Heart right ventricle (tissue), 16 donors: ENCODE measurements around the gene BHLHA9. TPM values are rescaled to one million over a fixed set of nuclear protein-coding genes. Genes with fewer than 3 reads are reported as not detected.

ENCODE experiments used
- ATAC-seq, 8 donors: fragments of 200-7000 bp; cut with Tn5 transposase; one replicate each; pipeline ENCODE4 v1.9.1; 2020; ENCODE audit warnings: mild to moderate bottlenecking in 8 of 8, moderate library complexity in 8 of 8, moderate number of reproducible peaks in 1 of 8
- DNase-seq, 2 donors: peaks; one replicate each; pipeline ENCODE4 v3.0.0-alpha.2; 2020
- H3K27ac ChIP-seq, 10 donors: fragments of 200-600 bp; sonication (generic) in 2 of 10; one replicate each; pipeline versions ENCODE4 v1.5.0 to v1.8.0; 2020 to 2022; ENCODE audit warnings: mild to moderate bottlenecking in 3 of 10
- H3K27me3 ChIP-seq, 7 donors: fragments of 200-600 bp; one replicate each; pipeline ENCODE4 v1.8.0; 2021 to 2022; ENCODE audit warnings: mild to moderate bottlenecking in 2 of 7
- H3K36me3 ChIP-seq, 9 donors: fragments of 200-600 bp; sonication (generic) in 1 of 9; one replicate each; pipeline versions ENCODE4 v1.5.0 to v1.8.0; 2020 to 2022; ENCODE audit warnings: mild to moderate bottlenecking in 2 of 9
- H3K4me1 ChIP-seq, 9 donors: fragments of 200-600 bp; sonication (generic) in 1 of 9; one replicate each; pipeline versions ENCODE4 v1.5.0 to v1.8.0; 2020 to 2022; ENCODE audit warnings: mild to moderate bottlenecking in 4 of 9
- H3K4me3 ChIP-seq, 10 donors: fragments of 200-600 bp; sonication (generic) in 2 of 10; one replicate each; pipeline versions ENCODE4 v1.5.0 to v1.8.0; 2020 to 2022; ENCODE audit warnings: mild to moderate bottlenecking in 7 of 10, moderate library complexity in 2 of 10
- H3K9me3 ChIP-seq, 11 donors: fragments of 200-600 bp in 10 of 11; sonication (generic) in 2 of 11; one replicate each; pipeline versions ENCODE4 v1.5.0 to v1.8.0; 2013 to 2022; ENCODE audit warnings: mild to moderate bottlenecking in 2 of 11, control low read depth in 1 of 11, moderate library complexity in 1 of 11
- WGBS, 2 donors: extraction: QIAGEN DNeasy Blood & Tissue Kit; methylation state at CpG; one replicate each; pipeline ENCODE4 v1.1.7; 2013; ENCODE audit warnings: inconsistent platforms in 1 of 2; 5-methylcytosine and 5-hydroxymethylcytosine counted together
- intact Hi-C, 10 donors: fragments of 100-400 bp; cut with DNase I; formaldehyde crosslinking; loops; one replicate each; pipeline versions ENCODE4 v1.11.1 to v1.14.2; 2022
- polyA plus RNA-seq, 2 donors: library from polyadenylated mRNA; stranded (reverse); fragments of 200-250 nt; gene quantifications; one replicate each; pipeline ENCODE4 v1.2.3, GENCODE V29; 2013
- total RNA-seq, 10 donors: library from RNA; stranded (reverse); fragmentation: NEBNext Ultra II Directional in 3 of 10; extraction: Animal tissue kit (Norgen Biotek cat#: 25700) in 3 of 10; gene quantifications; one replicate each; pipeline versions ENCODE4 v1.2.1 to v1.2.4, GENCODE V29; 2021 to 2023
- TF ChIP-seq, protein P1 (sequence below), 9 donors: fragments of 200-600 bp; sonication (generic) in 2 of 9; IDR thresholded peaks; one replicate each; pipeline versions ENCODE4 v1.5.0 to v1.8.0; 2021 to 2022; ENCODE audit warnings: antibody characterized with exemption in 9 of 9, mild to moderate bottlenecking in 5 of 9, moderate library complexity in 1 of 9
- donor health status: Arrhythmogenic right ventricular cardiomyopathy.
- donor health status: ischemic (EF 13 %, LVEDD 7.1; RV severe dilation, severe dysfunction).
- donor health status: healthy with polysubstance abuse.
- donor health status: DM: no; HTN: yes; CAD: no.
- donor health status: DM: no; HTN: no; CAD: no.
- donor health status: ischemic (EF 25% LVEDD 6.9; RV normal size, moderate dysfunction).
- donor health status: ischemic (EF 25% LVEDD 5.7; RV mildly dilated, moderate dysfunction).
- donor health status: healthy.
- donor health status: DM: yes; HTN: yes; CAD: no.
- donor health status: Ischemic cardiomyopathy.
- donor health status: ischemic (EF 35%, LVEDD 5.7; RV mildly dilated, moderate dysfunction).
- donor health status: nonischemic (EF 11% LVEDD 7.7; RV severe dilation, severe dysfunction).
- donor health status: DM: yes; HTN: yes; CAD: no.
- donor health status: PGD.
- donor health status: ischemic (EF 29% LVEDD 5.4; RV normal size, mild dysfunction).
- donor health status: nonischemic (EF 23%, LVEDD 6.1; RV moderate dilation, normal function).

The BHLHA9 gene
- total and polyA plus RNA-seq, 12 donors, result 0.30 to 0.37 TPM; not detected in 10

DNA sequence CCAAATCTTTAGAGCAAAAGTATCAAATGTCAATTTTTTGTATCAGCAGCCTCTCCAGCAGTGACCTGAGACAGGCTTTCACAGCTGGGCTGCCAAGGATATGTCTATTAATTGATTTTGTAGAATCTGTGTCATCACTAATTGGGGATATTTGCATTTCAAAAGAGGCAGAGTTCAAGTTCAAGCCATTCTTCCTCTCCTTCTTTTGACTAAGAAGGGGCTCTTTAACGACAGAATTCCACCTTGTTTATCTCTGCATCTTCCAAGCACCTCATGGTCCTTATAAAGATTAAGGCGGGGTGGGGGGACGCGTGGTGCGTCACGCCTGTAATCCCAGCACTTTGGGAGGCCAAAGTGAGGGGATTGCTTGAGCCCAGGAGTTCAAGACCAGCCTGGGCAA is 15.2 kb upstream of the BHLHA9 start:
- Histone ChIP-seq H3K9me3 (no peaks in the 10 kb centered on the region), H3K4me1 (peaks cover 0 to 43% (median 35%) of the 10 kb centered on the region in 9 donors), H3K27ac (no peak overlapping the region), H3K4me3 (no peak overlapping the region), H3K27me3 (peaks cover 0 to 45% (median 0%) of the 10 kb centered on the region in 7 donors), H3K36me3 (no peaks in the 10 kb centered on the region)
- TF ChIP-seq, protein P1, sequence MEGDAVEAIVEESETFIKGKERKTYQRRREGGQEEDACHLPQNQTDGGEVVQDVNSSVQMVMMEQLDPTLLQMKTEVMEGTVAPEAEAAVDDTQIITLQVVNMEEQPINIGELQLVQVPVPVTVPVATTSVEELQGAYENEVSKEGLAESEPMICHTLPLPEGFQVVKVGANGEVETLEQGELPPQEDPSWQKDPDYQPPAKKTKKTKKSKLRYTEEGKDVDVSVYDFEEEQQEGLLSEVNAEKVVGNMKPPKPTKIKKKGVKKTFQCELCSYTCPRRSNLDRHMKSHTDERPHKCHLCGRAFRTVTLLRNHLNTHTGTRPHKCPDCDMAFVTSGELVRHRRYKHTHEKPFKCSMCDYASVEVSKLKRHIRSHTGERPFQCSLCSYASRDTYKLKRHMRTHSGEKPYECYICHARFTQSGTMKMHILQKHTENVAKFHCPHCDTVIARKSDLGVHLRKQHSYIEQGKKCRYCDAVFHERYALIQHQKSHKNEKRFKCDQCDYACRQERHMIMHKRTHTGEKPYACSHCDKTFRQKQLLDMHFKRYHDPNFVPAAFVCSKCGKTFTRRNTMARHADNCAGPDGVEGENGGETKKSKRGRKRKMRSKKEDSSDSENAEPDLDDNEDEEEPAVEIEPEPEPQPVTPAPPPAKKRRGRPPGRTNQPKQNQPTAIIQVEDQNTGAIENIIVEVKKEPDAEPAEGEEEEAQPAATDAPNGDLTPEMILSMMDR (IDR thresholded peaks at IDR 0.05), result no peak
- 59 to 63% methylated on average over 6 of the region's 6 CpGs for WGBS, 2 donors
- no peak for DNase-seq
- ATAC-seq, result no peak
- intact Hi-C loops, result loop anchor here in 6 of 10 donors (5.0 to 10.0 kb wide), 3 partner anchors 77 to 390 kb away; partner anchors contain the start of genes INPP5K (in 1 of the 6), RILP (in 1 of the 6) and SCARF1 (in 1 of the 6)

DNA sequence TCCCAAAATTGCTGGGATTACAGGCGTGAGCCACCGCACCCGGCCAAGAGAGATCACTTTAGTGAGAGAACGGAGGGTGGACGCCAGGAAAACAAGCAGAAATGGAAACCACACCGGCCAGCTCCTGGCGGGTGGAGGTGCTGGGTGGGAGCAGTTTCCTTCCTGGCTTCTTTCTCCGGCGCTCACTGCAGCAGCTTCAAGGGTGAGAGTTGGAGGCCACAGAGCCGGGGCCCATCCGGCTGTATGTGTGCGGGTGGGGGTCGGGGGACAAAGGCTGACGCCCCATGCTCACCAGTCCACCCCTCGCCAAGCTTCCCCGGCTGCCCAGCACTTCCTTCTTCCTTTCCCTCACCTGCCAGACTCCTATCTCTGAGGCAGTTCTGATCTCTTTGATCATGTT is 13.5 kb upstream of the BHLHA9 start:
- H3K9me3 ChIP-seq, result peaks cover 0 to under 1% (median 0%) of the 10 kb centered on the region in 11 donors
- DNase-seq, result no peak
- ATAC-seq, result peak in 2 of 8 donors; percentile 14 to 18
- 57 to 63% methylated on average over 16 of the region's 16 CpGs for WGBS, 2 donors
- H3K27ac ChIP-seq, result peak overlapping the region in 2 of 10 donors; percentile 24 to 44
- H3K4me3 ChIP-seq, result no peak overlapping the region
- peaks cover 0 to 50% (median 0%) of the 10 kb centered on the region in 7 donors for H3K27me3 ChIP-seq
- H3K4me1 ChIP-seq, result peaks cover 0 to 48% (median 38%) of the 10 kb centered on the region in 9 donors
- TF ChIP-seq, protein P1 (IDR thresholded peaks at IDR 0.05), result no peak
- intact Hi-C loops, result loop anchor here in 6 of 10 donors (5.0 to 10.0 kb wide), 3 partner anchors 76 to 388 kb away; partner anchors contain the start of genes INPP5K (in 1 of the 6), RILP (in 1 of the 6) and SCARF1 (in 1 of the 6)
- H3K36me3 ChIP-seq, result no peaks in the 10 kb centered on the region

DNA sequence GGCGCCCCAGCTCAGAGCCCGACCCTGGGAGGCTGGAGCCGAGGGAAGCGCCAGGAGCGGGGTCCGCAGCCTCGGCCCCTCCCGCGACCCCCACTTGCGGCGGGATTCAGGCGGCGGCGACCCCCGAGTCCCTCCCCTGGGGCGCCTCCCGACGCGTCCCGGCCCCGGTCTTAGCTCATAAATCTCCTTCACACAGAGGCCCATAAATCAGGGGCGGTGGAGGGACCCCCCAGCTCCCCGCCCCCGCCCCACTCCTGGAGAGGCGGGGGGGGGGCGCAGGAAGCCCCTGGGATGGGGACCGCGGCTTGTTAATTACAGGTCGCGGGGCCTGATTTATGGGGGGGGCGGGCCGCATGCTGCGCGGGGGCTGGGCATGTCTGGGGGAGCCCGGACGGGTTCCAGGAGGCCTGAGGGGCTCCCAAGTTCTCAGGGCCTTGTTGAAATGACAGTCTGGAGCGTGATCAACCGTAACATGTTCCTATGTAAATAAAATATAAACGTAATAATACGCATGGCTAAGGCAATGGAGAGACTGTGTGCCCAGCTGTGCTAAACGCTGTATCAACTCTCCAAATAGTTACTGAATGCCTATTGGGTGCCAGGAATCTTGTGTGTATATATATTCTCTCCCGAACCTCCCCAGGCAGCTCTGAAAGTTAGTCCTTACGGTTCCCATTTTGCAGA is 10.0 kb upstream of the BHLHA9 start:
- ATAC-seq (peak in 3 of 8 donors; percentile 3 to 15 (median 15)), DNase-seq (no peak)
- Histone ChIP-seq H3K27ac (peak overlapping the region in 1 of 10 donors; percentile 66), H3K36me3 (no peaks in the 10 kb centered on the region), H3K4me3 (peak overlapping the region in 9 of 10 donors; percentile 25 to 58 (median 54)), H3K27me3 (peaks cover 0 to 45% (median 0%) of the 10 kb centered on the region in 7 donors), H3K4me1 (peaks cover 0 to 28% (median 22%) of the 10 kb centered on the region in 9 donors), H3K9me3 (peaks cover 0 to 5% (median 0%) of the 10 kb centered on the region in 11 donors)
- WGBS, 2 donors, result 20 to 25% methylated on average over 42 to 43 of the region's 43 CpGs
- intact Hi-C loops, result loop anchor here in 5 of 10 donors (5.0 to 10.0 kb wide), 4 partner anchors 252 to 455 kb away; partner anchors contain the start of genes INPP5K (in 2 of the 5), RILP (in 1 of the 5), SCARF1 (in 1 of the 5) and TLCD2 (in 1 of the 5)
- TF ChIP-seq, protein P1 (IDR thresholded peaks at IDR 0.05), result no peak

DNA sequence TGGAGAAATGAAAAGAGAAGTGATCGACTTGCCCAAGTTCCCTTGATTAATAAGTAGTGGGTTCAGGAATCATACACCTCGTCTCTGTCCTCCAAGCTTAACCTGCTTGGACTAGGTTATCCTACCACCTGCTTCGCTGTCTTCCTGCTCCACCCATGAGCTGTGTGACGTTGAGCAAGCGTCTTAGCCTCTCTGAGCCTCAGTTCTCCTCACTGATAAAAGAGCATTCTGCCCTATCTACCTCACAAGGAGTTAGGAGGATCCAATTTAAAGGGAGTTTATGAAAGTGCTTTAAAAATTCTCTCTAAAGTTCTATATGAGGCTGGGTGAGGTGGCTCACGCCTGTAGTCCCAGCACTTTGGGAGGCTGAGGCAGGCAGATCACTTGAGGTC is 9.5 kb upstream of the BHLHA9 start:
- H3K36me3 ChIP-seq, result no peaks in the 10 kb centered on the region
- peaks cover 0 to 27% (median 21%) of the 10 kb centered on the region in 9 donors for H3K4me1 ChIP-seq
- TF ChIP-seq, protein P1 (IDR thresholded peaks at IDR 0.05), result no peak
- H3K4me3 ChIP-seq, result no peak overlapping the region
- no peak for DNase-seq
- ATAC-seq, result no peak
- H3K9me3 ChIP-seq, result peaks cover 0 to 5% (median 0%) of the 10 kb centered on the region in 11 donors
- peaks cover 0 to 40% (median 0%) of the 10 kb centered on the region in 7 donors for H3K27me3 ChIP-seq
- intact Hi-C loops, result loop anchor here in 5 of 10 donors (5.0 to 10.0 kb wide), 4 partner anchors 252 to 454 kb away; partner anchors contain the start of genes INPP5K (in 2 of the 5), RILP (in 1 of the 5), SCARF1 (in 1 of the 5) and TLCD2 (in 1 of the 5)
- 93 to 95% methylated on average over 6 of the region's 6 CpGs for WGBS, 2 donors
- H3K27ac ChIP-seq, result no peak overlapping the region
